RWPE1 (cell line): ENCODE data around the gene FOXN1.

Experiments used
- CTCF ChIA-PET: fragments of 350-600 bp; sonication (Branson Sonifier 250); formaldehyde crosslinking; extraction: SDS; loops from one replicate; lab custom pipeline; 2021; lab: Yijun Ruan, JAX
- POLR2A ChIA-PET: fragments of 400-600 bp; formaldehyde crosslinking; extraction: SDS; loops from one replicate; lab custom pipeline; 2020; ENCODE audit warnings: antibody characterized with exemption; ENCODE audit not compliant: low non-redundant PET; lab: Yijun Ruan, JAX
- DNase-seq: peaks from one replicate; pipeline ENCODE4 v3.0.0; 2012; ENCODE audit warnings: low spot score
- H3K27ac ChIP-seq: fragments of 450-650 bp; 2 replicates; pipeline ENCODE4 v1.5.1; 2017
- CTCF ChIP-seq: fragments of 450-650 bp; conservative IDR thresholded peaks from 2 replicates; pipeline ENCODE4 v1.5.1; 2017; ENCODE audit warnings: low read depth, mild to moderate bottlenecking

Gene FOXN1

GRCh38 chr17:28497931-28498330, 8.2 kb upstream of the FOXN1 start:
- TF ChIP-seq CTCF = no peak
- ChIA-PET CTCF (interaction anchor here (0.6 kb wide), 1 partner anchor 48 kb away, joined by 3 read pairs; no protein-coding TSS in a partner anchor), POLR2A (no interaction called here)
- H3K27ac ChIP-seq = peak overlapping the region; percentile 30
- DNase-seq = peak; percentile 43

GRCh38 chr17:28498652-28499363, 7.3 kb upstream of the FOXN1 start:
- ChIA-PET POLR2A (no interaction called here), CTCF (interaction anchor here (0.5 to 1.0 kb wide), 3 partner anchors 42 to 692 kb away, joined by 3 to 4 read pairs (median 3); no protein-coding TSS in a partner anchor)
- no peak for TF ChIP-seq CTCF
- DNase-seq = no peak
- no peak overlapping the region for H3K27ac ChIP-seq

GRCh38 chr17:28499364-28499664, 6.8 kb upstream of the FOXN1 start:
- CTCF ChIA-PET = interaction anchor here (0.5 to 1.0 kb wide), 2 partner anchors 41 to 693 kb away, joined by 3 to 4 read pairs; no protein-coding TSS in a partner anchor
- TF ChIP-seq CTCF = no peak
- H3K27ac ChIP-seq = no peak overlapping the region
- POLR2A ChIA-PET = no interaction called here
- DNase-seq = no peak

GRCh38 chr17:28499684-28500357, 6.3 kb upstream of the FOXN1 start:
- H3K27ac ChIP-seq = no peak overlapping the region
- DNase-seq = no peak
- TF ChIP-seq CTCF = no peak
- POLR2A ChIA-PET = no interaction called here
- CTCF ChIA-PET = interaction anchor here (0.6 to 1.0 kb wide), 2 partner anchors 41 to 48 kb away, joined by 3 to 4 read pairs; no protein-coding TSS in a partner anchor

- ChIA-PET POLR2A (no interaction called here), CTCF (no interaction called here)
- H3K27ac ChIP-seq = peak overlapping the region; percentile 32
- TF ChIP-seq CTCF = no peak
- no peak for DNase-seq
Observed at GRCh38 chr17:28500712-28501379, 5.3 kb upstream of the FOXN1 start.
